PC-3 (cell line): Measurements from ENCODE around the gene PARVA.

ENCODE experiments used
- CTCF ChIP-seq: fragments of 300-600 bp; sonication (generic); conservative IDR thresholded peaks from 2 replicates; pipeline ENCODE4 v1.5.1; 2017; ENCODE audit warnings: antibody characterized with exemption, low read depth, mild to moderate bottlenecking, low read length
- EZH2phosphoT487 ChIP-seq: fragments of 300-600 bp; sonication (generic); IDR thresholded peaks from 2 replicates; pipeline ENCODE4 v1.6.1; 2018; ENCODE audit warnings: mild to moderate bottlenecking, antibody characterized with exemption, low read length, borderline replicate concordance

- TF ChIP-seq CTCF (peak; percentile 84), EZH2phosphoT487 (no peak)
Measured at GRCh38 chr11:12411806-12412727, 34.7 kb downstream of the PARVA start.
